ENCODE results near the gene QSER1.
"Not testable (repeated sequence)": the region's sequence is repeated elsewhere in the genome, so short reads cannot be mapped to it uniquely, and the experiment has no call there.

QSER1 gene

GRCh38 chr11:33001751-33002542, 109.3 kb downstream of the QSER1 start:
- no peak for DNase-seq (ENCODE audit: low spot score)

GRCh38 chr11:33005175-33005574, 112.6 kb downstream of the QSER1 start:
- no peak for DNase-seq (ENCODE audit: low spot score)

GRCh38 chr11:33006010-33006409, 113.4 kb downstream of the QSER1 start:
- no peak for DNase-seq (ENCODE audit: low spot score)

- DNase-seq (ENCODE audit: low spot score): no peak
Observed at GRCh38 chr11:33013755-33014154, 121.1 kb downstream of the QSER1 start.

GRCh38 chr11:33015621-33016551, 123.3 kb downstream of the QSER1 start, which contains the start of gene DEPDC7:
Gene DEPDC7 (plus strand): TSS chr11:33015878. CDS start chr11:33015956, 78 bp downstream.
- DNase-seq (ENCODE audit: low spot score): peak; percentile 95

- no peak for DNase-seq (ENCODE audit: low spot score)
Observed at GRCh38 chr11:33016654-33017053, 124.0 kb downstream of the QSER1 start.

- DNase-seq (ENCODE audit: low spot score): no peak
Observed at GRCh38 chr11:33017478-33017877, 124.9 kb downstream of the QSER1 start.

GRCh38 chr11:33017965-33018364, 125.4 kb downstream of the QSER1 start:
- DNase-seq (ENCODE audit: low spot score): no peak

GRCh38 chr11:33018840-33019239, 126.2 kb downstream of the QSER1 start:
- DNase-seq (ENCODE audit: low spot score): no peak

GRCh38 chr11:33021501-33021900, 128.9 kb downstream of the QSER1 start:
- DNase-seq (ENCODE audit: low spot score): no peak

- DNase-seq (ENCODE audit: low spot score): no peak
Observed at GRCh38 chr11:33021937-33022336, 129.3 kb downstream of the QSER1 start.

- no peak for DNase-seq (ENCODE audit: low spot score)
Observed at GRCh38 chr11:33025339-33025722, 132.7 kb downstream of the QSER1 start.

GRCh38 chr11:33027233-33027632, 134.6 kb downstream of the QSER1 start:
- no peak for DNase-seq (ENCODE audit: low spot score)

- no peak for DNase-seq (ENCODE audit: low spot score)
Observed at GRCh38 chr11:33027846-33028536, 135.4 kb downstream of the QSER1 start.

- no peak for DNase-seq (ENCODE audit: low spot score)
Observed at GRCh38 chr11:33028537-33028914, 135.9 kb downstream of the QSER1 start.

GRCh38 chr11:33029218-33029617, 136.6 kb downstream of the QSER1 start:
- DNase-seq (ENCODE audit: low spot score): not testable (repeated sequence)
